CD14-positive monocyte (primary cell): ENCODE data around the gene KCNJ13. TPM values are rescaled to one million over a fixed set of nuclear protein-coding genes. Genes with fewer than 3 reads are reported as not detected.

Experiments
- DNase-seq, 3 donors: peaks; one replicate each; pipeline ENCODE4 v3.0.0-alpha.2; 2011 to 2022
- H2AFZ ChIP-seq: 2 replicates; pipeline ENCODE4 v1.6.0; 2012; ENCODE audit warnings: mild to moderate bottlenecking, low read depth, low read length, inconsistent platforms; ENCODE audit not compliant: insufficient read depth, poor library complexity, severe bottlenecking
- H3K27ac ChIP-seq, 2 donors: 1 replicate in 1 of 2; 2 replicates in 1 of 2; pipeline ENCODE4 v1.5.1; 2012 to 2013; ENCODE audit warnings: low read length in 2 of 2, control low read depth in 1 of 2, inconsistent platforms in 1 of 2, low read depth in 1 of 2, mild to moderate bottlenecking in 1 of 2
- H3K27me3 ChIP-seq, 2 donors: one replicate each; pipeline versions ENCODE4 v1.6.0 to v1.6.1; 2011 to 2013; ENCODE audit warnings: low read length in 2 of 2; ENCODE audit not compliant: control insufficient read depth in 2 of 2, insufficient read depth in 2 of 2
- H3K36me3 ChIP-seq, 2 donors: replicated peaks in 1 of 2; 1 replicate in 1 of 2; 2 replicates in 1 of 2; pipeline versions ENCODE4 v1.5.1 to v1.6.1; 2012 to 2013; ENCODE audit warnings: low read length in 2 of 2, control low read depth in 1 of 2, inconsistent platforms in 1 of 2, mild to moderate bottlenecking in 1 of 2; ENCODE audit not compliant: insufficient read depth in 2 of 2, control insufficient read depth in 1 of 2
- H3K4me1 ChIP-seq, 2 donors: 1 replicate in 1 of 2; 2 replicates in 1 of 2; pipeline versions ENCODE4 v1.5.1 to v1.6.1; 2012 to 2013; ENCODE audit warnings: low read length in 2 of 2, control low read depth in 1 of 2, inconsistent platforms in 1 of 2, mild to moderate bottlenecking in 1 of 2, moderate library complexity in 1 of 2; ENCODE audit not compliant: insufficient read depth in 2 of 2, control insufficient read depth in 1 of 2
- H3K4me2 ChIP-seq: replicated peaks from 2 replicates; pipeline ENCODE3; 2012; ENCODE audit warnings: low read length, moderate library complexity, mild to moderate bottlenecking; ENCODE audit not compliant: poor library complexity, severe bottlenecking; ENCODE audit errors: extremely low read depth
- H3K4me3 ChIP-seq, 3 experiments: fragments of 200-600 bp in 1 of 3; sonication (generic) in 1 of 3; replicated peaks in 1 of 3; 1 replicate in 2 of 3; 2 replicates in 1 of 3; pipeline ENCODE4 v1.5.1; 2011 to 2013; ENCODE audit warnings: low read length in 3 of 3, mild to moderate bottlenecking in 3 of 3, control low read depth in 2 of 3, low read depth in 2 of 3, inconsistent platforms in 1 of 3, moderate library complexity in 1 of 3
- H3K79me2 ChIP-seq: 2 replicates; pipeline ENCODE4 v1.6.0; 2012; ENCODE audit warnings: mild to moderate bottlenecking, control low read depth, inconsistent platforms, low read length, moderate library complexity; ENCODE audit not compliant: insufficient read depth
- H3K9ac ChIP-seq: 2 replicates; pipeline ENCODE4 v1.6.0; 2017; ENCODE audit warnings: low read length, mild to moderate bottlenecking; ENCODE audit not compliant: insufficient read depth, poor library complexity, severe bottlenecking
- H3K9me3 ChIP-seq, 2 donors: replicated peaks in 1 of 2; 1 replicate in 1 of 2; 2 replicates in 1 of 2; pipeline versions ENCODE4 v1.5.1 to v1.6.1; 2012 to 2013; ENCODE audit warnings: low read length in 2 of 2, control low read depth in 1 of 2; ENCODE audit not compliant: control insufficient read depth in 1 of 2, insufficient read depth in 1 of 2
- H4K20me1 ChIP-seq: 2 replicates; pipeline ENCODE4 v1.6.0; 2012; ENCODE audit warnings: mild to moderate bottlenecking, low read length, control low read depth, moderate library complexity; ENCODE audit not compliant: insufficient read depth
- H3K27ac Mint-ChIP-seq, 7 donors: one replicate each; pipeline ENCODE4 v1.8.0; 2020; ENCODE audit warnings: mild to moderate bottlenecking in 7 of 7, mixed read lengths in 7 of 7, moderate library complexity in 6 of 7, inconsistent platforms in 2 of 7
- H3K27me3 Mint-ChIP-seq, 3 donors: one replicate each; pipeline ENCODE4 v1.8.0; 2021 to 2022; ENCODE audit warnings: low read depth in 3 of 3, mild to moderate bottlenecking in 3 of 3, mixed read lengths in 3 of 3, moderate library complexity in 3 of 3, inconsistent platforms in 1 of 3
- H3K36me3 Mint-ChIP-seq, 2 donors: one replicate each; pipeline ENCODE4 v1.8.0; 2020; ENCODE audit warnings: mixed read lengths in 2 of 2, inconsistent platforms in 1 of 2, mild to moderate bottlenecking in 1 of 2
- H3K4me1 Mint-ChIP-seq: one replicate; pipeline ENCODE4 v1.8.0; 2020; ENCODE audit warnings: mild to moderate bottlenecking, mixed read lengths
- H3K4me3 Mint-ChIP-seq, 2 donors: one replicate each; pipeline ENCODE4 v1.8.0; 2020; ENCODE audit warnings: mild to moderate bottlenecking in 2 of 2, mixed read lengths in 2 of 2, moderate library complexity in 1 of 2
- H3K9me3 Mint-ChIP-seq, 7 donors: one replicate each; pipeline ENCODE4 v1.8.0; 2020 to 2022; ENCODE audit warnings: mixed read lengths in 7 of 7, mild to moderate bottlenecking in 6 of 7, moderate library complexity in 6 of 7, inconsistent platforms in 2 of 7
- WGBS: methylation state at CpG from one replicate; pipeline ENCODE4 v1.1.5; 2013; ENCODE audit warnings: missing lambda C conversion rate; ENCODE audit not compliant: insufficient coverage; 5-methylcytosine and 5-hydroxymethylcytosine counted together
- intact Hi-C, 2 donors: fragments of 100-400 bp; cut with micrococcal nuclease; formaldehyde crosslinking; loops; one replicate each; pipeline versions ENCODE4 v1.15.0 to v1.15.1; 2023
- polyA minus RNA-seq: library from RNA; depleted of rRNA, polyadenylated mRNA; stranded (reverse); fragments of >200 nt; gene quantifications from 2 replicates; pipeline ENCODE4 v1.2.3, GENCODE V29; 2012
- polyA plus RNA-seq, 3 donors: library from polyadenylated mRNA; depleted of rRNA in 1 of 3; unstranded in 2 of 3; stranded (reverse) in 1 of 3; fragments of 300-500 nt in 2 of 3; fragments of >200 nt in 1 of 3; fragmentation: Illumina TruSeq in 2 of 3; gene quantifications; 1 replicate in 2 of 3; 2 replicates in 1 of 3; pipeline ENCODE4 v1.2.3, GENCODE V29; 2012 to 2021
- total RNA-seq, 12 experiments: library from RNA in 1 of 12; stranded (reverse) in 1 of 12; fragments of 120-200 nt in 1 of 12; gene quantifications; one replicate each; pipeline ENCODE4 v1.2.4 and lab custom pipeline; 2013 to 2026; ENCODE audit warnings: mixed read lengths in 6 of 12, inconsistent platforms in 1 of 12
- TF ChIP-seq, protein P1 (sequence below): fragments of 200-600 bp; IDR thresholded peaks from one replicate; pipeline ENCODE4 v1.8.0; 2022; ENCODE audit warnings: antibody characterized with exemption, mild to moderate bottlenecking

The KCNJ13 gene
- not detected for total RNA-seq (2013)
- polyA plus RNA-seq, result not detected
- not detected in 2 replicates for polyA minus RNA-seq
- total RNA-seq (lab: John Stamatoyannopoulos, UW), result 0 to 1.1 (median 0) reads per million in 11 experiments

DNA sequence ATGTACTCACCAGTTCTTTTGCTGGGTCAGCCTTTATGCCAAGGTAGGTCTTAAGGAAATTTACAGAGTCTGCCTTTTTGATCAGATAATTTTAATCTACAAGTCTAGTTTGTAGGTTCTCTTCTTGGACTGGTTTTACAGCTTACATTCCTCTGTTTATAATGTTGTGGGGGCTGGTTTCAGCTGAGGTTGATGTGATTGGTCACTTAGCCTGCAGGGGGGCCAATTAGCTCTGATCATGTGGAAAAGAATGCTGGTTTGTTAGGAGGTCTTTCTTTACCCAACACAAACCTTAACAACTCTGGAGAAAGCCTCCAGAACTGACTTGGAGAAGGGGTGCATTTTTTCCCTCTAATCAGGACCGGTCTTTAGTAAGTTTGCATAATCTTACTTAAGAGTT is at the start of gene KCNJ13:
Gene KCNJ13, minus strand, starts transcription at position 131 of the 400 bp plus-strand sequence. CDS start 5,203 bp downstream, outside the sequence.
- Histone ChIP-seq H3K9me3 (no peaks in the 10 kb centered on the region), H3K9ac (no peak within 1 kb of the TSS), H3K4me3 (no peak within 1 kb of the TSS), H3K79me2 (no peaks in the 10 kb centered on the region), H4K20me1 (no peaks in the 10 kb centered on the region), H3K4me2 (no peak within 1 kb of the TSS), H3K4me1 (no peaks in the 10 kb centered on the region), H3K27me3 (no peaks in the 10 kb centered on the region), H2AFZ (no peak within 1 kb of the TSS), H3K36me3 (peaks cover 52 to 89% of the 10 kb centered on the region in 2 donors), H3K27ac (no peak within 1 kb of the TSS)
- no peak for DNase-seq
- Mint-ChIP-seq H3K27ac (peak within 1 kb of the TSS in 1 of 7 donors; percentile 48), H3K27me3 (no peaks in the 10 kb centered on the region), H3K4me1 (no peaks in the 10 kb centered on the region), H3K4me3 (no peak within 1 kb of the TSS), H3K9me3 (no peaks in the 10 kb centered on the region), H3K36me3 (peaks cover 43 to 51% of the 10 kb centered on the region in 2 donors)
- no CpG with 5 or more reads among the region's 1 CpG for WGBS
- intact Hi-C loops, result no loop called here
- TF ChIP-seq, protein P1, sequence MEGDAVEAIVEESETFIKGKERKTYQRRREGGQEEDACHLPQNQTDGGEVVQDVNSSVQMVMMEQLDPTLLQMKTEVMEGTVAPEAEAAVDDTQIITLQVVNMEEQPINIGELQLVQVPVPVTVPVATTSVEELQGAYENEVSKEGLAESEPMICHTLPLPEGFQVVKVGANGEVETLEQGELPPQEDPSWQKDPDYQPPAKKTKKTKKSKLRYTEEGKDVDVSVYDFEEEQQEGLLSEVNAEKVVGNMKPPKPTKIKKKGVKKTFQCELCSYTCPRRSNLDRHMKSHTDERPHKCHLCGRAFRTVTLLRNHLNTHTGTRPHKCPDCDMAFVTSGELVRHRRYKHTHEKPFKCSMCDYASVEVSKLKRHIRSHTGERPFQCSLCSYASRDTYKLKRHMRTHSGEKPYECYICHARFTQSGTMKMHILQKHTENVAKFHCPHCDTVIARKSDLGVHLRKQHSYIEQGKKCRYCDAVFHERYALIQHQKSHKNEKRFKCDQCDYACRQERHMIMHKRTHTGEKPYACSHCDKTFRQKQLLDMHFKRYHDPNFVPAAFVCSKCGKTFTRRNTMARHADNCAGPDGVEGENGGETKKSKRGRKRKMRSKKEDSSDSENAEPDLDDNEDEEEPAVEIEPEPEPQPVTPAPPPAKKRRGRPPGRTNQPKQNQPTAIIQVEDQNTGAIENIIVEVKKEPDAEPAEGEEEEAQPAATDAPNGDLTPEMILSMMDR, result no peak

DNA sequence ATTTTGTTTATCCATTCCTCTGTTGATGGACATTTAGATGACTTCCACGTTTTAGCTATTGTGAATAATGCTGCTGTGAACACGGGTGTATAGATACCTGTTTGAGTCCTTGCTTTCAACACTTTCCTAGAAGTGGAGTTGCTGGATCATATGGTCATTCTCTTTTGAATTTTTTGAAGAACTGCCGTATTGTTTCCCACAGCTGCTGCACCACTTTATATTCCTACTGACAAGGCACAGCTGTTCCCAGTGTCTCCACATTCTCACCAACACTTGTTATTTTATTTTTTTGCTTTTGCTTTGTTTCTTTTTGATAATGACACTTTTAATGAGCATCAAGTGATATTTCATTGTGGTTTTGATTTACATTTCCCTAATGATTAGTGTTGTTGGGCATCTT is 41.4 kb upstream of the KCNJ13 start:
- no CpG with 5 or more reads among the region's 3 CpGs for WGBS
- Mint-ChIP-seq H3K9me3 (peaks cover 0 to 3% (median 0%) of the 10 kb centered on the region in 7 donors), H3K27me3 (no peaks in the 10 kb centered on the region), H3K27ac (no peak overlapping the region), H3K4me3 (no peak overlapping the region), H3K4me1 (peaks cover 21% of the 10 kb centered on the region), H3K36me3 (peaks cover 79 to 88% of the 10 kb centered on the region in 2 donors)
- no peak overlapping the region for H2AFZ ChIP-seq
- TF ChIP-seq, protein P1, result no peak
- no peak overlapping the region for H3K4me2 ChIP-seq
- no peaks in the 10 kb centered on the region for H3K9me3 ChIP-seq
- peaks cover 20% of the 10 kb centered on the region for H4K20me1 ChIP-seq
- H3K4me1 ChIP-seq, result peaks cover 8 to 16% of the 10 kb centered on the region in 2 donors
- intact Hi-C loops, result no loop called here
- H3K9ac ChIP-seq, result no peak overlapping the region
- DNase-seq, result no peak
- H3K79me2 ChIP-seq, result no peaks in the 10 kb centered on the region
- H3K36me3 ChIP-seq, result peaks cover 67 to 98% of the 10 kb centered on the region in 2 donors
- no peaks in the 10 kb centered on the region for H3K27me3 ChIP-seq
- H3K27ac ChIP-seq, result no peak overlapping the region
- no peak overlapping the region for H3K4me3 ChIP-seq
